Body of pancreas (tissue), 4 donors: ENCODE data around the gene NDRG3.

Experiments
- POLR2A ChIP-seq, 3 donors: fragments of 450-650 bp; IDR thresholded peaks; one replicate each; pipeline ENCODE4 v1.6.1; 2016; ENCODE audit warnings: antibody characterized with exemption in 3 of 3, mild to moderate bottlenecking in 2 of 3
- TF ChIP-seq, protein P1 (sequence below), 7 experiments: fragments of 450-650 bp in 4 of 7; fragments of 200-600 bp in 3 of 7; sonication (generic) in 3 of 7; IDR thresholded peaks; one replicate each; pipeline ENCODE4 v1.5.1; 2016 to 2019; ENCODE audit warnings: antibody characterized with exemption in 7 of 7

DNA sequence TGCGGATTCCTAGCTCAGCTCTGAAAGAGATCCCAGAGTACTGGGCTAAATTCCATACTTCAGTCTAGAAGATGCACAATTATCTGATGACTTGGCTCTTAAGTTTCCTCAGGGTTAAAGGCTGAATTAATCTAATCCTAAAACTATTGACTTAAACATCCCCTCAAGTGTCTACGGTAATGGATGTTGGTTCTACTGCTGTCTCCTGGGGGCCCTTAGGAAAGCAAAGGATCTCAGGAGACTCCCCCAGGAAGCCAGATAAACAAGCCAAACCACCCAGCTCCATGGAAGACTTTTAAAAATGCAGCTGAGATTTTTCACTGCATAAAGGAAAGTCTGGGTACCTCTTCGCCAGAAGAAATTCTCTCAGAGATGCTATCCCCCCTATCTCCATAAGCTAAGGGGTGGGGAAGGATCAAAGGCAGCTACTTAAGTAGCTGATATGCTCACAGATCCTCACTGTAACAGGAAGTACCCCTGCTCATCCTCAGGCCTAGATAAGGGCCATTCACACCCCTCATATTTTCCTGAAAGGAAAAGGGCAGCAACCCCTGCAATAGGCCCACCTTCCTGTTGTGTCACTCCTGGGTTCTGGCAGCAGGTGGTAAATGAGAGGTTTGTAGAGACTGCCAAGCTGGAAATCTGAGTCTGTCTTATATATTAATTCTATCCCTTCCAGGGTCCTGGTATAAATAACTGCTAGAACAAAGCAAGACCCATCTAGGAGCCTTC is 9.3 kb downstream of the NDRG3 start:
- no peak for TF ChIP-seq POLR2A (IDR thresholded peaks at IDR 0.05)
- TF ChIP-seq, protein P1, sequence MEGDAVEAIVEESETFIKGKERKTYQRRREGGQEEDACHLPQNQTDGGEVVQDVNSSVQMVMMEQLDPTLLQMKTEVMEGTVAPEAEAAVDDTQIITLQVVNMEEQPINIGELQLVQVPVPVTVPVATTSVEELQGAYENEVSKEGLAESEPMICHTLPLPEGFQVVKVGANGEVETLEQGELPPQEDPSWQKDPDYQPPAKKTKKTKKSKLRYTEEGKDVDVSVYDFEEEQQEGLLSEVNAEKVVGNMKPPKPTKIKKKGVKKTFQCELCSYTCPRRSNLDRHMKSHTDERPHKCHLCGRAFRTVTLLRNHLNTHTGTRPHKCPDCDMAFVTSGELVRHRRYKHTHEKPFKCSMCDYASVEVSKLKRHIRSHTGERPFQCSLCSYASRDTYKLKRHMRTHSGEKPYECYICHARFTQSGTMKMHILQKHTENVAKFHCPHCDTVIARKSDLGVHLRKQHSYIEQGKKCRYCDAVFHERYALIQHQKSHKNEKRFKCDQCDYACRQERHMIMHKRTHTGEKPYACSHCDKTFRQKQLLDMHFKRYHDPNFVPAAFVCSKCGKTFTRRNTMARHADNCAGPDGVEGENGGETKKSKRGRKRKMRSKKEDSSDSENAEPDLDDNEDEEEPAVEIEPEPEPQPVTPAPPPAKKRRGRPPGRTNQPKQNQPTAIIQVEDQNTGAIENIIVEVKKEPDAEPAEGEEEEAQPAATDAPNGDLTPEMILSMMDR (IDR thresholded peaks at IDR 0.05): no peak
